Effector memory CD4-positive, alpha-beta T cell (primary cell): ENCODE data around the gene COTL1.

ENCODE experiments used
- DNase-seq, 3 donors: peaks; one replicate each; pipeline ENCODE4 v3.0.0-alpha.2; 2020
- H3K27ac ChIP-seq: 2 replicates; pipeline ENCODE4 v1.7.0; 2013; ENCODE audit warnings: mild to moderate bottlenecking, low read length, moderate library complexity; ENCODE audit not compliant: insufficient read depth, poor library complexity, severe bottlenecking
- H3K27me3 ChIP-seq: replicated peaks from 2 replicates; pipeline ENCODE4 v1.7.0; 2013; ENCODE audit warnings: mild to moderate bottlenecking, low read length; ENCODE audit not compliant: insufficient read depth, control insufficient read depth, poor library complexity, severe bottlenecking
- H3K36me3 ChIP-seq: 2 replicates; pipeline ENCODE4 v1.7.0; 2013; ENCODE audit warnings: mild to moderate bottlenecking, low read length, moderate library complexity; ENCODE audit not compliant: control insufficient read depth, insufficient read depth
- H3K4me1 ChIP-seq: 2 replicates; pipeline ENCODE4 v1.7.0; 2013; ENCODE audit warnings: low read length, mild to moderate bottlenecking; ENCODE audit not compliant: control insufficient read depth, insufficient read depth, poor library complexity, severe bottlenecking
- H3K4me3 ChIP-seq: 2 replicates; pipeline ENCODE4 v1.7.0; 2013; ENCODE audit warnings: low read length, low read depth, mild to moderate bottlenecking; ENCODE audit not compliant: insufficient read depth, poor library complexity, severe bottlenecking
- H3K9me3 ChIP-seq: 2 replicates; pipeline ENCODE4 v1.7.0; 2013; ENCODE audit warnings: mild to moderate bottlenecking, low read length, moderate library complexity; ENCODE audit not compliant: control insufficient read depth

Gene COTL1

DNA sequence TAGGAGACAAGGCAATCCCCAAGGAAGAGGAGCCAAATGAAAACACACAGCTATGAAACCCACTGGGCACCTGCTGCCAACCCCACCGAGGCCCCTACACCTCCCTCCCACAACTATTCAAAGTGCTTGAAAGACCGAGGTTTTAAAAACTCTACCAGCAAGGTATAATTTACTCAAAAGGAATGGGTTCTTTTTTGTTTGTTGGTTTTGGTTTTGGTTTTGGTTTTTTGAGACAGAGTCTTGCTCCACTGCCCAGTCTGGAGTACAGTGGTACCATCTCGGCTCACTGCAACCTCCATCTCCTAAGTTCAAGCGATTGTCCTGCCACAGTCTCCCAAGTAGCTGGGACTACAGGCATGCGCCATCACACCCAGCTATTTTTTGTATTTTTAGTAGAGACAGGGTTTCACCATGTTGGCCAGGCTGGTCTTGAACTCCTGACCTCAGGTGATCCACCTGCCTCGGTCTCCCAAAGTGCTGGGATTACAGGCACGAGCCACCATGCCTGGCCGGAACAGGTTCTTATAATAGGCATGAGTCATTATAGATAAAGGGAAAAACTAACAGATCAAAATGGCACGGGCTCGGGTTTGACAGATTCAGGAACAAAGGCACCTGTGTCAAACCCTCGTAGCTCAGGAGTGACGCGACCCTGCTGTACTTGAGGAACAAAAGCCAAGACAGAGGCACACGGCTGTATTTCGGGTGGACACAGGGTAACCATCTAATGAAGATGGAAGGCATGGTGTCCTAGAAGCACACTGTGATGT is 40.7 kb downstream of the COTL1 start:
- Histone ChIP-seq H3K4me3 (no peak overlapping the region), H3K4me1 (no peaks in the 10 kb centered on the region), H3K27me3 (no peaks in the 10 kb centered on the region), H3K27ac (peak overlapping the region; percentile 5), H3K36me3 (peaks cover 20% of the 10 kb centered on the region), H3K9me3 (no peaks in the 10 kb centered on the region)
- no peak for DNase-seq

DNA sequence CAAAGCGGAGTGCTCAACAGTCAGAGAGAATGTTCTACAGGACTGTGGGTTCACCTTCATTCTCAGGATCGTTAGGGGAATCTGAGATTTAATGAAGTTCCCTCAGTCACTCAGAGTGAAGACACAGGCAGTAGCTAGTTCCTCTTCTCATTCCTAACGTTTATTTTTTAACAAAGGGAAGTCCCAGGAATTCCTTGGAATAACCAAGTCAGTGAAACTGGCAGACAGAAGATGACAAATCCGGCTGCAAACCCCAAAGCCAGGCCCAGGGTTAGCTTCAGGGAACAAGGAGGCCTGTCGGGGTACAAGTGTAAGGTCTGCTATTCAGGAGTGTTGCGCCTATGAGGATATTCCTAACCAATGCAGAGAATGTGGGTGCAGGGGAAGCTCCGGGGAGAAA is 42.0 kb downstream of the COTL1 start:
- Histone ChIP-seq H3K9me3 (no peaks in the 10 kb centered on the region), H3K4me1 (no peaks in the 10 kb centered on the region), H3K36me3 (peaks cover 33% of the 10 kb centered on the region), H3K27me3 (no peaks in the 10 kb centered on the region), H3K4me3 (no peak overlapping the region), H3K27ac (no peak overlapping the region)
- no peak for DNase-seq

DNA sequence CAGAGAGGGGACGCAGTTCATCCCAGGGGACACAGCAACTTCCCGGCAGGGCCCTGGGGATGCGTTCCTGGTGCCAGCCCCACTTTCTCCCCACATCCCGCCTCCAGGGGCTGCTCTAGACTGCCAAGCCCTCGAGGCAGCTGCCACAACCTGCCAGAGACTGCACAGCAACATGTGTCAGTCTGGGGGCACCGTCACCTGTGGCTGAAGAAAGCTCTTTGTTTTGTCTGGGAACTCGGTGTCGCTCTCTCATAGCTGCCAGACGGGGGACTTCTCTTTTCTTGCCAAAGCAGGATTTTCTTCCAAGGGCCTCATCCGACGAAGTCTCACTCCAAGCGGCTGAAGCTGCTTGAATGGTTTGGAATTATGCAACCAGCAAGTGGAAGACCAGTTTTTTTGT is 43.7 kb downstream of the COTL1 start:
- Histone ChIP-seq H3K36me3 (peaks cover 26% of the 10 kb centered on the region), H3K4me1 (no peaks in the 10 kb centered on the region)

DNA sequence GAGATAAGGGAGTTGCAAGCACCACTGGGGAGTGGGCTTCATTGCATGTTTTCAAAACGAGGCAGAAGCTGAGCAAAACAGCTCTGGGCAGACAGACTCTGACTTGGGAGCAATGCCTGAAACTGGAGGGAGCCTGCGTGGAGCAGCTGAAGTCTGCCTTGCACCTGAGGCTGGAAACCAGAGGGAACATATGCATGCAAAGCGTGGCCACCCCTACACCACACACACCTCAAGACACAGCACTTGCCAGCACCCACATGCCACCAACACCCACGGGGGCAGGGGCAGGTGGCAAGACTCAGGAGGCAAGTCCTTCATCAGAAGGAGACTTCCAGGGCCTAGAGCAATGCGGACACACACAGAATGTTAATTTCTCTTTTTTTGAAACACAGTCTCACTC is 45.8 kb downstream of the COTL1 start:
- no peak overlapping the region for H3K27ac ChIP-seq
- H3K9me3 ChIP-seq = no peaks in the 10 kb centered on the region
- no peak for DNase-seq
- H3K4me3 ChIP-seq = no peak overlapping the region
- H3K36me3 ChIP-seq = peaks cover 31% of the 10 kb centered on the region
- no peaks in the 10 kb centered on the region for H3K4me1 ChIP-seq
- no peaks in the 10 kb centered on the region for H3K27me3 ChIP-seq

More for the DNA sequence above, 43.7 kb downstream of the COTL1 start:
- Histone ChIP-seq H3K27ac (no peak overlapping the region), H3K4me3 (no peak overlapping the region), H3K9me3 (no peaks in the 10 kb centered on the region), H3K27me3 (no peaks in the 10 kb centered on the region)
- DNase-seq = no peak

DNA sequence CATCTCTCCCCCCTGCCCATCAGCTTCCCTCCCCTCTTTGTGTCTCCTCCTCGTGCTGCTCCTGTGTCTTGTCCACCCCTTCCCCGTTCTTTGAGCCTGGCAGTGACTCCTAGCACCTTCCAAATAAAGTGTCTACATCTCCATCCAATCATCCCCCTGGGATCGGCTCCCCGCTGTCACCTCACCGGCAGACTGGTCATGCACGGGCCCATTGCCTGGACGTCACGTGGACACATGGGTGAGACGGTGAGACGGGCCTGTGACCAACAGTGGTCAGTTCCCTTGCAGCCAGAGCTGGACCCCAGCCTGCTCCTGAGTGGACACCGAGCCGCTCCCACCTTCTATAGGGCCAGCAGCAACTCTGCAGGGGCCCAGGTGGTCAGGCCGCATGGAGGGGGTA is 46.4 kb downstream of the COTL1 start:
- H3K9me3 ChIP-seq = no peaks in the 10 kb centered on the region
- H3K27ac ChIP-seq = no peak overlapping the region
- H3K27me3 ChIP-seq = no peaks in the 10 kb centered on the region
- H3K4me1 ChIP-seq = no peaks in the 10 kb centered on the region
- no peak overlapping the region for H3K4me3 ChIP-seq
- no peak for DNase-seq
- peaks cover 37% of the 10 kb centered on the region for H3K36me3 ChIP-seq

DNA sequence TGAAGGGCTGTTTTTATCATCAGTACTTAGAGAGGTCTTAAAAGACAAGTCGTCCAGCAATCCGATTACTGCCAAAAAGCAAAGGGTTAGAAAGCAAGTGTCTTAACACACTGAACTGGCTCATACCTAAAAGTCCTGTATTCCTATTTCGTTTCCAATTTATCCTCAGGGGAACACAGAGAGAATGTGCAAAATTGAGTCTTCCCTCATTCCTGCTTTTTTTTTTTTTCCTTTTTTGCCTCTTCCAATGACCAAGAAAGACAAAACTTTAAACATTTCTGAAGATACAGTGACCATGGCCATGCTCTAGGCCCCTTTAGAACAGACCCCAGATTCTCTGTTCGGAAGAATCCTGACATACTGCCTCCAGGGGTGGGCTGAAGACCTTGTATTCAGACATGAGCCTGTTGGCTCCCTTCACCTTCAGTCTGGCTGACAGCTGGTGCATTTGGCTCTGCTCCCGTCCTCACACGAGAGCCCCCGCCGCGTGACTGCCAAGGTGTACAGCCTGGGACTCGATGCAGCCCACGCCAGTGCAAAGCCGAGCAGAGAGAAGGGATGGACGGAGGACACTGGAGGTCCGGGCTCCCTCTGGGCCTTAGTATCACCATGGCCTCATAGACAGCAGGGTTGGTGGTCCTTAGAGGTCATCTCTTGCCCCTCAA is 47.0 kb downstream of the COTL1 start:
- DNase-seq = no peak
- Histone ChIP-seq H3K4me1 (no peaks in the 10 kb centered on the region), H3K27me3 (no peaks in the 10 kb centered on the region), H3K36me3 (peaks cover 44% of the 10 kb centered on the region), H3K4me3 (no peak overlapping the region), H3K9me3 (no peaks in the 10 kb centered on the region), H3K27ac (no peak overlapping the region)

DNA sequence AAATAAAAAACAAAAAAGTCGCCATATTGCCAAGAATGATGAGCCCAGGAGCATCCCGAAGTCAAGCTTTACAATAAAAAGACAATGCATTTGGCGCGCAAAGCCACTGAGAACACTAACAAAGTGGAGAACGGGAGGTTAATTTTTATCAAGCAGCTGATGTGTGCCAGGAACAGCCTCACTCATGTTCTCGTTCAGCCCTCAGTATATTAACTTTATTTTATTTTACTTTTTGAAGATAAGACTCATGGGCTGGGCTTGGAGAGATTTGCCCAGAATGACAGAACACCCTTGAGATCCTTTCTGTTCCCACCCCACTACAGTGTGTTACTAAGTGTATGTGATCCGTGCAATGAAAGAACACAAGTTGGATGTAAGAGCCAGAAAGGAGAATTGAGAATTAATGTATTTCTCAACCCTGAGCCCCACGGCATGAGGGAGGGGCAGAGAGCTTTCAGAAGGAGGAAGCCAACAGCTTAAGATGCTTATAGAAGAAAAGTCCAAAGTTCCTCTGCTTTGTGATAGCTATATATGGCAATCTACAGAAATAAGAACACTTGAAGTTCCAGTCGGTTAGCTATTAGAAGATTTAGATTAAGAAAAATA is 48.4 kb downstream of the COTL1 start:
- peaks cover 56% of the 10 kb centered on the region for H3K36me3 ChIP-seq
- H3K9me3 ChIP-seq = no peaks in the 10 kb centered on the region
- no peaks in the 10 kb centered on the region for H3K27me3 ChIP-seq
- H3K4me3 ChIP-seq = no peak overlapping the region
- no peak for DNase-seq
- H3K27ac ChIP-seq = no peak overlapping the region
- no peaks in the 10 kb centered on the region for H3K4me1 ChIP-seq

DNA sequence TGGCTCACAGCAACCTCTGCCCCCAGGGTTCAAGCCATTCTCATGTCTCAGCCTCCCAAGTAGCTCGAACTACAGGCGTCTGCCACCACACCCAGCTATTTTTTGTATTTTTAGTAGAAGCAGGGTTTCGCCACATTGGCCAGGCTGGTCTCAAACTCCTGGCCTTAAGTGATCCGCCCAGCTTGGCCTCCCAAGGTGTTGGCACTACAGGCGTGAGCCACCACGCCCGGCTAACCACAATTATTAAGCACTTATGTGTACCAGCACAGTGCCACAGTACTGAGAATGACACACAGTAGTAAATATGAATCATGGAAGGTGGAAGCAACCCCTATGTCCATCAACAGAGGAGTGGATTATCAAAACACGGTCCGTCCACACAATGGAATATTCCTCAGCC is 49.8 kb downstream of the COTL1 start:
- H3K9me3 ChIP-seq = no peaks in the 10 kb centered on the region
- no peaks in the 10 kb centered on the region for H3K27me3 ChIP-seq
- H3K27ac ChIP-seq = no peak overlapping the region
- DNase-seq = no peak
- H3K4me1 ChIP-seq = no peaks in the 10 kb centered on the region
- peaks cover 60% of the 10 kb centered on the region for H3K36me3 ChIP-seq
- H3K4me3 ChIP-seq = no peak overlapping the region

DNA sequence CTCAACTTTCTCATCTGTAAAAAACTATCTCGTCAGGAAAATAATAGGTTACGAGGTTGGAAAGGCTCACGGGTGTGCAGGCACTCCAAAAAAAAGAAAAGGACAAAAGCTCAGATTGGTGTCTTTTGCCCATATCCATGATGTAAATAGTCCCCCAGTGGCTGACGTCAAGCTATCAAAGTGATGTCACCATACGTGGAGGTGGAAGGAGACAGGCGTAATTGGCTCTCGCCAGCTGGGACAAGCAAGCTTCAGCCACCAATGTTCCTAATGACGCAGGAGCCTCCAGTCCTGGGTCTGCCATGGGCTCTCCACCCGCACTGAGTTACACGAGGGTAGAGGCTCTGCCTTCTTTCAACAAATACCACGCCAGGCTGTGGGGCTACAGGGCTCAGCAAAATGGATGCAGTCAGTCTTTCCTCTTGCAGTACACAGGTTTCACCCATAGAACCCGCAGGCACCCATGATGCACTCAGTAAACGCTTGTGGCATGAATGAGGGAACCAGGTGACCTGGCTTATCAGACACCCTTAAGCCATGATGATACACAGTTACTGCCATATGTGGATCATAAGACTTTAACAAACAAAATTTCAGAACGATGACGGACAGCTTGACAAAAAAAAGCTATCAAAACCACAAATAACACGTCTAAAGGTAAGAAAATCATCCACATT is 50.5 kb downstream of the COTL1 start:
- H3K36me3 ChIP-seq = peaks cover 60% of the 10 kb centered on the region
- H3K9me3 ChIP-seq = no peaks in the 10 kb centered on the region
- H3K4me3 ChIP-seq = no peak overlapping the region
- DNase-seq = no peak
- no peaks in the 10 kb centered on the region for H3K27me3 ChIP-seq
- H3K27ac ChIP-seq = no peak overlapping the region
- H3K4me1 ChIP-seq = no peaks in the 10 kb centered on the region
